PC-3 (cell line): ENCODE results near the gene NAA38.

Experiments used
- EZH2 ChIP-seq: fragments of 300-600 bp; sonication (generic); IDR thresholded peaks from one replicate; pipeline ENCODE4 v1.6.1; 2017; ENCODE audit warnings: antibody characterized with exemption, mild to moderate bottlenecking, low read length; ENCODE audit not compliant: unreplicated experiment
- TF ChIP-seq, protein P1 (sequence below): fragments of 300-600 bp; sonication (generic); conservative IDR thresholded peaks from 2 replicates; pipeline ENCODE4 v1.5.1; 2017; ENCODE audit warnings: antibody characterized with exemption, low read depth, mild to moderate bottlenecking, low read length

DNA sequence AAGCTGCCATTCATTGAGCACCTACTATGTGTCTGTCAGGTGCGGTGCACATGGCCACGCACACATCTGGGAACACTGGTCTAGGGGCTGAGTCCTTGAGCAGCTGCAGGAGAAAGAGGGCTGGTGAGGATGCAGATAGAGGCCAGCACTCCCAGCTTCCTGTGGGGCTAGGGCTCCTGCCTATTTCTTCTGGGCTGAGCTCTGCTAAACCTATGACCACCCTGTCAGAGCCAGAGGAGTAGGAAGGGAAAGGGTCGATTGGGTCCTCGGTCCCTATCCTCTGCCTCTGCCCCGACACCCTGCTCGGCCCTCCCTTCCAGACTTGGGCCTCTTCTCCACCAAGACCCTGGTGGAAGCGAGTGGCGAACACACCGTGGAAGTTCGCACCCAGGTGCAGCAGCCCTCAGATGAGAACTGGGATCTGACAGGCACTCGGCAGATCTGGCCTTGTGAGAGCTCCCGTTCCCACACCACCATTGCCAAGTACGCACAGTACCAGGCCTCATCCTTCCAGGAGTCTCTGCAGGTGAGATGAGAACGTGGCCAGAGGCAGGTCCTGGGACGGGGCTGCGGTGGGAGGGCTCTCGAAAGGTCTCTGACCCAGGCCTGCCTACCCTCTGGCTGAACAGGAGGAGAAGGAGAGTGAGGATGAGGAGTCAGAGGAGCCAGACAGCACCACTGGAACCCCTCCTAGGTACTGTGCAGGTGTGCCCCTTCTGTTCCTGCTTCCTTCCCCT is 6.5 kb downstream of the NAA38 start:
- TF ChIP-seq, protein P1, sequence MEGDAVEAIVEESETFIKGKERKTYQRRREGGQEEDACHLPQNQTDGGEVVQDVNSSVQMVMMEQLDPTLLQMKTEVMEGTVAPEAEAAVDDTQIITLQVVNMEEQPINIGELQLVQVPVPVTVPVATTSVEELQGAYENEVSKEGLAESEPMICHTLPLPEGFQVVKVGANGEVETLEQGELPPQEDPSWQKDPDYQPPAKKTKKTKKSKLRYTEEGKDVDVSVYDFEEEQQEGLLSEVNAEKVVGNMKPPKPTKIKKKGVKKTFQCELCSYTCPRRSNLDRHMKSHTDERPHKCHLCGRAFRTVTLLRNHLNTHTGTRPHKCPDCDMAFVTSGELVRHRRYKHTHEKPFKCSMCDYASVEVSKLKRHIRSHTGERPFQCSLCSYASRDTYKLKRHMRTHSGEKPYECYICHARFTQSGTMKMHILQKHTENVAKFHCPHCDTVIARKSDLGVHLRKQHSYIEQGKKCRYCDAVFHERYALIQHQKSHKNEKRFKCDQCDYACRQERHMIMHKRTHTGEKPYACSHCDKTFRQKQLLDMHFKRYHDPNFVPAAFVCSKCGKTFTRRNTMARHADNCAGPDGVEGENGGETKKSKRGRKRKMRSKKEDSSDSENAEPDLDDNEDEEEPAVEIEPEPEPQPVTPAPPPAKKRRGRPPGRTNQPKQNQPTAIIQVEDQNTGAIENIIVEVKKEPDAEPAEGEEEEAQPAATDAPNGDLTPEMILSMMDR, result no peak
- TF ChIP-seq EZH2, result no peak
